Neural cell (in vitro differentiated cells): ENCODE data around the gene TRIO.

Source experiments
- CTCF ChIP-seq: fragments of 450-650 bp; IDR thresholded peaks from 2 replicates; pipeline ENCODE4 v1.5.1; 2014; ENCODE audit warnings: antibody characterized with exemption, mild to moderate bottlenecking, moderate library complexity; ENCODE audit not compliant: poor library complexity, severe bottlenecking
- EZH2 ChIP-seq: fragments of 200-600, 300-800 bp; shearing (Covaris generic), sonication (generic); IDR thresholded peaks from 2 replicates; pipeline ENCODE4 v1.6.1; 2014; ENCODE audit warnings: antibody characterized with exemption, low read length, borderline replicate concordance, mild to moderate bottlenecking; ENCODE audit not compliant: insufficient read depth, poor library complexity, severe bottlenecking

GRCh38 chr5:14506140-14506538, 363.0 kb downstream of the TRIO start:
- TF ChIP-seq CTCF (no peak), EZH2 (no peak)
